Caco-2 (cell line): ENCODE measurements around the gene MAP3K7. TPM values are rescaled to one million over a fixed set of nuclear protein-coding genes. Genes with fewer than 3 reads are reported as not detected.

ENCODE experiments used
- BruUV-seq: library from RNA; stranded (reverse); fragments of 400-500 nt; replicated peaks from 2 replicates; lab custom pipeline; 2021; lab: Mats Ljungman, UMichigan
- CTCF ChIA-PET: fragments of 300-600 bp; sonication (Branson Sonifier 250); formaldehyde crosslinking; loops from one replicate; lab custom pipeline; 2022; ENCODE audit warnings: antibody characterized with exemption; lab: Charles Lee
- POLR2A ChIA-PET: fragments of 300-600 bp; sonication (Branson Sonifier 250); formaldehyde crosslinking; loops from one replicate; lab custom pipeline; 2022; ENCODE audit warnings: antibody characterized with exemption; lab: Charles Lee
- DNase-seq, 2 experiments: peaks; one replicate each; pipeline versions ENCODE4 v3.0.0 to v3.0.0-alpha.2; 2020 to 2022
- H3K27me3 ChIP-seq: replicated peaks from 2 replicates; pipeline ENCODE4 v1.6.0; 2011; ENCODE audit warnings: low read length; ENCODE audit not compliant: control insufficient read depth, insufficient read depth
- H3K36me3 ChIP-seq: 2 replicates; pipeline ENCODE4 v1.5.1; 2011; ENCODE audit warnings: low read length; ENCODE audit not compliant: control insufficient read depth, insufficient read depth
- H3K4me1 ChIP-seq: fragments of 250-450 bp; sonication (Bioruptor Pico); 2 replicates; pipeline ENCODE4 v1.5.1; 2020; ENCODE audit warnings: mild to moderate bottlenecking
- H3K4me3 ChIP-seq: 2 replicates; pipeline ENCODE4 v1.5.1; 2011; ENCODE audit warnings: low read depth, mild to moderate bottlenecking, control low read depth, low read length
- H3K9me3 ChIP-seq: fragments of 250-450 bp; sonication (Bioruptor Pico); 2 replicates; pipeline ENCODE4 v1.5.1; 2020; ENCODE audit warnings: mild to moderate bottlenecking, moderate library complexity
- H3K27ac Mint-ChIP-seq: one replicate; pipeline ENCODE4 v1.8.0; 2022; ENCODE audit warnings: mixed read lengths; ENCODE audit not compliant: unreplicated experiment
- H3K27me3 Mint-ChIP-seq: one replicate; pipeline ENCODE4 v1.8.0; 2022; ENCODE audit warnings: mixed read lengths; ENCODE audit not compliant: insufficient read depth, unreplicated experiment
- H3K36me3 Mint-ChIP-seq: one replicate; pipeline ENCODE4 v1.8.0; 2022; ENCODE audit warnings: mild to moderate bottlenecking, mixed read lengths; ENCODE audit not compliant: insufficient read depth, unreplicated experiment
- H3K4me1 Mint-ChIP-seq: one replicate; pipeline ENCODE4 v1.8.0; 2022; ENCODE audit warnings: low read depth, mixed read lengths; ENCODE audit not compliant: unreplicated experiment
- H3K4me3 Mint-ChIP-seq: one replicate; pipeline ENCODE4 v1.8.0; 2022; ENCODE audit warnings: mild to moderate bottlenecking, moderate library complexity, mixed read lengths; ENCODE audit not compliant: unreplicated experiment
- H3K9me3 Mint-ChIP-seq: one replicate; pipeline ENCODE4 v1.8.0; 2022; ENCODE audit warnings: mixed read lengths; ENCODE audit not compliant: unreplicated experiment
- CTCF ChIP-seq, 2 experiments: fragments of 200-600 bp in 1 of 2; IDR thresholded peaks; 1 replicate in 1 of 2; 2 replicates in 1 of 2; pipeline versions ENCODE4 v1.5.1 to v1.8.0; 2011 to 2022; ENCODE audit warnings: antibody characterized with exemption in 1 of 2, control low read depth in 1 of 2, inconsistent platforms in 1 of 2, low read depth in 1 of 2, low read length in 1 of 2, mild to moderate bottlenecking in 1 of 2, moderate library complexity in 1 of 2; ENCODE audit not compliant: insufficient read depth in 1 of 2, severe bottlenecking in 1 of 2, unreplicated experiment in 1 of 2
- intact Hi-C: fragments of 100-400 bp; cut with micrococcal nuclease; formaldehyde crosslinking; loops from one replicate; pipeline ENCODE4 v1.10.0; 2022; ENCODE audit not compliant: unreplicated experiment
- total RNA-seq: library from RNA; stranded (reverse); gene quantifications from 2 replicates; pipeline ENCODE4 v1.2.3, GENCODE V29; 2022

MAP3K7 gene
- total RNA-seq, 1 experiment from 2014 or later = 27.7 TPM

GRCh38 chr6:90523779-90524310, 63.0 kb downstream of the MAP3K7 start:
- CTCF ChIA-PET = no interaction called here
- no peaks in the 10 kb centered on the region for H3K9me3 Mint-ChIP-seq
- intact Hi-C loops = no loop called here
- Histone ChIP-seq H3K27me3 (no peaks in the 10 kb centered on the region), H3K4me1 (no peaks in the 10 kb centered on the region), H3K9me3 (no peaks in the 10 kb centered on the region), H3K4me3 (no peak overlapping the region), H3K36me3 (no peaks in the 10 kb centered on the region; the same call in 1 of the 2 replicates)
- no peak overlapping the region for H3K27ac Mint-ChIP-seq
- H3K27me3 Mint-ChIP-seq = no peaks in the 10 kb centered on the region
- no peaks in the 10 kb centered on the region for H3K4me1 Mint-ChIP-seq
- TF ChIP-seq CTCF (IDR thresholded peaks at IDR 0.05; ENCODE audit: insufficient read depth in 1 of 2, low read depth in 1 of 2, low read length in 1 of 2, severe bottlenecking in 1 of 2, unreplicated experiment in 1 of 2) = no peak
- H3K4me3 Mint-ChIP-seq = no peak overlapping the region
- BruUV-seq = no TSS peak
- POLR2A ChIA-PET = no interaction called here
- DNase-seq = no peak
- H3K36me3 Mint-ChIP-seq = peaks cover 24% of the 10 kb centered on the region

- TF ChIP-seq CTCF (IDR thresholded peaks at IDR 0.05; ENCODE audit: insufficient read depth in 1 of 2, low read depth in 1 of 2, low read length in 1 of 2, severe bottlenecking in 1 of 2, unreplicated experiment in 1 of 2) = no peak
- Mint-ChIP-seq H3K4me1 (no peaks in the 10 kb centered on the region), H3K9me3 (no peaks in the 10 kb centered on the region), H3K4me3 (no peak overlapping the region), H3K36me3 (peaks cover 20% of the 10 kb centered on the region), H3K27ac (no peak overlapping the region), H3K27me3 (no peaks in the 10 kb centered on the region)
- ChIA-PET CTCF (no interaction called here), POLR2A (no interaction called here)
- BruUV-seq = no TSS peak
- Histone ChIP-seq H3K4me3 (no peak overlapping the region), H3K36me3 (no peaks in the 10 kb centered on the region; the same call in 1 of the 2 replicates), H3K27me3 (no peaks in the 10 kb centered on the region), H3K4me1 (peaks cover 5% of the 10 kb centered on the region; the same call in 1 of the 2 replicates), H3K9me3 (no peaks in the 10 kb centered on the region)
- intact Hi-C loops = no loop called here
- no peak for DNase-seq
Measured at GRCh38 chr6:90521955-90522354, 64.9 kb downstream of the MAP3K7 start.

- Histone ChIP-seq H3K4me1 (peaks cover 5% of the 10 kb centered on the region; the same call in 1 of the 2 replicates), H3K36me3 (no peaks in the 10 kb centered on the region; the same call in 1 of the 2 replicates), H3K9me3 (no peaks in the 10 kb centered on the region), H3K27me3 (no peaks in the 10 kb centered on the region), H3K4me3 (no peak overlapping the region)
- ChIA-PET CTCF (no interaction called here), POLR2A (no interaction called here)
- Mint-ChIP-seq H3K27ac (no peak overlapping the region), H3K36me3 (peaks cover 11% of the 10 kb centered on the region), H3K9me3 (no peaks in the 10 kb centered on the region), H3K4me1 (no peaks in the 10 kb centered on the region), H3K4me3 (no peak overlapping the region), H3K27me3 (no peaks in the 10 kb centered on the region)
- intact Hi-C loops = no loop called here
- no peak for TF ChIP-seq CTCF (IDR thresholded peaks at IDR 0.05; ENCODE audit: insufficient read depth in 1 of 2, low read depth in 1 of 2, low read length in 1 of 2, severe bottlenecking in 1 of 2, unreplicated experiment in 1 of 2)
- BruUV-seq = TSS peak; percentile 57
- no peak for DNase-seq
Measured at GRCh38 chr6:90516074-90516660, 70.7 kb downstream of the MAP3K7 start.
